ENCODE measurements around the gene COL21A1. TPM values are rescaled to one million over a fixed set of nuclear protein-coding genes. Genes with fewer than 3 reads are reported as not detected.
A peak's percentile ranks its signal among the peaks of the same experiment; 100 is the strongest.

COL21A1 gene
- total RNA-seq, 1 donor from 2014 or later = 24.5 TPM

DNA sequence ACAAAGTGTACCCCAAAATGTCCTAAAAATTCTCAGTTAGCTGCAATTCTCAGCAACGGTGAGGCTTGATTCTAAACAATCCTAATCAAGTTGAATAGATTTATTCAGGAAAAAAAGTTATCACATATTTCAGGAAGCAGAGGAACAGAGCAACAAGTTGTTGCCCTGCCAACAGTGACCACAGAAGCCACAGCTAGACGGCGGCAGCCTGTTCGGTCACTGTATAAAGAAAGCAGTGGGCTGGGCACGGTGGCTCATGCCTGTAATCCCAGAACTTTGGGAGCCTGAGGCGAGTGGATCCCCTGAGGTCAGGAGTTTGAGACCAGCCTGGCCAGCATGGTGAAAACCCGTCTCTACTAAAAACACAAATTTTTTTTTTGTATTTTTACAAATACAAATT is 200.8 kb downstream of the COL21A1 start:
- Histone ChIP-seq H3K4me1 (peaks cover 0 to 5% of the 10 kb centered on the region in 2 donors), H3K4me3 (no peak overlapping the region), H3K9me3 (no peaks in the 10 kb centered on the region), H3K27ac (peak overlapping the region in 1 of 2 donors; percentile 27), H3K27me3 (no peaks in the 10 kb centered on the region), H3K36me3 (no peaks in the 10 kb centered on the region)
- DNase-seq (ENCODE audit: low spot score in 2 of 2) = peak; percentile 36 to 86
- TF ChIP-seq, protein P1, sequence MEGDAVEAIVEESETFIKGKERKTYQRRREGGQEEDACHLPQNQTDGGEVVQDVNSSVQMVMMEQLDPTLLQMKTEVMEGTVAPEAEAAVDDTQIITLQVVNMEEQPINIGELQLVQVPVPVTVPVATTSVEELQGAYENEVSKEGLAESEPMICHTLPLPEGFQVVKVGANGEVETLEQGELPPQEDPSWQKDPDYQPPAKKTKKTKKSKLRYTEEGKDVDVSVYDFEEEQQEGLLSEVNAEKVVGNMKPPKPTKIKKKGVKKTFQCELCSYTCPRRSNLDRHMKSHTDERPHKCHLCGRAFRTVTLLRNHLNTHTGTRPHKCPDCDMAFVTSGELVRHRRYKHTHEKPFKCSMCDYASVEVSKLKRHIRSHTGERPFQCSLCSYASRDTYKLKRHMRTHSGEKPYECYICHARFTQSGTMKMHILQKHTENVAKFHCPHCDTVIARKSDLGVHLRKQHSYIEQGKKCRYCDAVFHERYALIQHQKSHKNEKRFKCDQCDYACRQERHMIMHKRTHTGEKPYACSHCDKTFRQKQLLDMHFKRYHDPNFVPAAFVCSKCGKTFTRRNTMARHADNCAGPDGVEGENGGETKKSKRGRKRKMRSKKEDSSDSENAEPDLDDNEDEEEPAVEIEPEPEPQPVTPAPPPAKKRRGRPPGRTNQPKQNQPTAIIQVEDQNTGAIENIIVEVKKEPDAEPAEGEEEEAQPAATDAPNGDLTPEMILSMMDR (IDR thresholded peaks at IDR 0.05) = no peak
- intact Hi-C loops (cut with DNase I) = loop anchor here (5.0 kb wide), 1 partner anchor 201 kb away; the partner anchor contains the start of gene COL21A1

DNA sequence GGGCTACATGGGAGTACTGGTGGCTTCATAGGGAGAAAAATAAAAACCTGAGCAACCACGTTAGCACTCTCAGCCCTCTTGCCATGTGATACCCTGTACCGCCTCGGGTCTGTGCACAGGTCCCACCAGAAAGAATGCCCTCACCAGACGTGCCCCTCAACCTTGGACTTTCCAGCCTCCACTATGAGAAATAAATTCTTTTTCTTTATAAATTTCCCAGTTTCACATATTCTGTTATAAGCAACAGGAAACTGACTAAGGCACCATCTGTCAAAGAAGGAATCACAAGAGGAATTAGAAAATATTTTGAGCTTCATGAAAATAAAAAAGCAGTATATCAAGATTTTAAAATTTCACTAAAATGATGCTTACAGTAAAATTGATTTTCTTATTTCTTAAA is 203.6 kb downstream of the COL21A1 start:
- TF ChIP-seq, protein P1 (IDR thresholded peaks at IDR 0.05) = no peak
- no peaks in the 10 kb centered on the region for H3K27me3 ChIP-seq
- intact Hi-C loops (cut with DNase I) = no loop called here
- H3K36me3 ChIP-seq = no peaks in the 10 kb centered on the region
- no peak for DNase-seq (ENCODE audit: low spot score in 2 of 2)
- H3K9me3 ChIP-seq = no peaks in the 10 kb centered on the region
- peak overlapping the region in 1 of 2 donors; percentile 42 for H3K27ac ChIP-seq
- no peak overlapping the region for H3K4me3 ChIP-seq
- H3K4me1 ChIP-seq = peaks cover 0 to 5% of the 10 kb centered on the region in 2 donors

DNA sequence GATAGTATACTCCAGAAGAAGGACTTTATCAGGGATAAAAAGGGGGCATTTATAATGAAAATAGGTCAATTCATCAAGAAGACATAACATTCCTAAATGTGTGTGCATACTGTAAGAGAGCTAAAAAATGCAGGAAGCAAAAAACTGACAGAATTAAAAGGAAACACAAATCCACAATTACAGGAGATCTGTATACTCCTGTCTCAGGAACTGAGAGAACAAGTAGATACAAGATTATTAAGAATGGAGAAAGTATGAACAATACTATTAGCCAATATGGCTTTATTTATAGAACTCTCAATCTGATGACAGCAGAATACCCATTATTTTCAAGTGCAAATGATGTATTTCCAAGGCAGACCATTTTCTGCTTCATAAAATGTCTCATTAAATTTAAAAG is 204.3 kb downstream of the COL21A1 start:
- Histone ChIP-seq H3K9me3 (no peaks in the 10 kb centered on the region), H3K4me1 (peaks cover 0 to 5% of the 10 kb centered on the region in 2 donors), H3K36me3 (no peaks in the 10 kb centered on the region), H3K27ac (peak overlapping the region in 1 of 2 donors; percentile 22), H3K27me3 (no peaks in the 10 kb centered on the region), H3K4me3 (no peak overlapping the region)
- intact Hi-C loops (cut with DNase I) = no loop called here
- no peak for DNase-seq (ENCODE audit: low spot score in 2 of 2)
- TF ChIP-seq, protein P1 (IDR thresholded peaks at IDR 0.05) = no peak

DNA sequence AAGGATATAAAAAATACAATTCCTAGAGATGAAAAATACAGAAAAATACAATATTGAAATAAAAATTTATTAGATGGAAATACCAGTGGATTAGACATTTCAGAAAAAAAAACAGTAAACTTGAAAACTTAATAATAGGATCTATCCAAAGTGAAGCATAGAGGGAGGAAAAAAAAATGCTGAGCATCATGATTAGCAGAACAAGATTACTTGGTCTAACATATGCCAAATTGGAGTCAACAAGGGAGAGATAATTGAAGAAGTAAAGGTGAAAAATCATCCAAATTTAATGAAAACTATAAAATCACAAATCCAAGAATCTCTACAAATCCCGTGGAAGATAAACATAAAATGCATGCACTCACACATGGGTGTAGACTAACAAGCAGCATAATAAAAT is 205.8 kb downstream of the COL21A1 start:
- Histone ChIP-seq H3K4me3 (no peak overlapping the region), H3K27me3 (no peaks in the 10 kb centered on the region), H3K27ac (no peak overlapping the region), H3K36me3 (no peaks in the 10 kb centered on the region), H3K4me1 (peaks cover 0 to 8% of the 10 kb centered on the region in 2 donors), H3K9me3 (no peaks in the 10 kb centered on the region)
- TF ChIP-seq, protein P1 (IDR thresholded peaks at IDR 0.05) = no peak
- intact Hi-C loops (cut with DNase I) = no loop called here
- DNase-seq (ENCODE audit: low spot score in 2 of 2) = no peak

DNA sequence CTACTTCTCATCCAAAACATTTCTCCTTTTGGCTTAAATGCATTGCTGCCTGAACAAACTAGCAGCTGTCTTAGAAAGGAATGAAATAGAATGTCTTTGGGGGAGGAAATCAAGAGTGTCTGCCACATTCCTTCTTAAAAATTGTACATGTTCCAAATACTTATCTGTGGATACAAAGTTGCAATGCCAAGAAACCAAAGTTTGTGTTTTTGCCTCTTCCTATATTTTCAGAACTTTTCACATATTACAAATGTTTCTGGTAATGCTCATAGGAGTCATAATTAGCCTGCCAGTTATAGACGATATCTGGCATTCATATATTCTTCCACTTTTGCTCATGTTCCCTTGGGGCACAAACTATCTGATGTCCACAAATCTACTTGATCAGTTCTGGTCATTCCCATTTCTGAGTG is 206.5 kb downstream of the COL21A1 start:
- H3K4me3 ChIP-seq = no peak overlapping the region
- H3K27me3 ChIP-seq = no peaks in the 10 kb centered on the region
- H3K27ac ChIP-seq = no peak overlapping the region
- TF ChIP-seq, protein P1 (IDR thresholded peaks at IDR 0.05) = no peak
- H3K9me3 ChIP-seq = no peaks in the 10 kb centered on the region
- no peaks in the 10 kb centered on the region for H3K36me3 ChIP-seq
- intact Hi-C loops (cut with DNase I) = no loop called here
- H3K4me1 ChIP-seq = peaks cover 0 to 5% of the 10 kb centered on the region in 2 donors
- no peak for DNase-seq (ENCODE audit: low spot score in 2 of 2)

DNA sequence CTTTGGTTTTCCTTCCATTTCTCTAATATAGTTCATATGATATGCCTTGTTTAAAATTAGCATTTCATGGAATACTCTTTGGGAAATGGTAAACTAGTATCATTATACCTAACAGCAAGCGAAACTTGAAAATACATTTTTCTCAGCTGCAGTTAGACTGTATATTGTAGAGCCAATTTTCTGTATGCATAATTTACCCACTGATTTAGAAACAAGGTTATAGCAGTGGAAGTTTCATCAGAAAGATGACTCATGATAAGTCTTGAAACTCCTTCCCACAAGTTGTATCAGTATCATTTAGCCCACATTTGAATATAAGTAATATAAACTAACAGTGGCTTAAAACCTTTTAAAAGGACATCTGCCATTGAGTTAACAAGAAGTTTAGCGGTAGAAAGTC is 207.2 kb downstream of the COL21A1 start:
- H3K4me3 ChIP-seq = no peak overlapping the region
- H3K27me3 ChIP-seq = no peaks in the 10 kb centered on the region
- TF ChIP-seq, protein P1 (IDR thresholded peaks at IDR 0.05) = no peak
- H3K36me3 ChIP-seq = no peaks in the 10 kb centered on the region
- H3K4me1 ChIP-seq = peaks cover 0 to 3% of the 10 kb centered on the region in 2 donors
- no peak overlapping the region for H3K27ac ChIP-seq
- intact Hi-C loops (cut with DNase I) = no loop called here
- no peaks in the 10 kb centered on the region for H3K9me3 ChIP-seq
- no peak for DNase-seq (ENCODE audit: low spot score in 2 of 2)
